Measurements from ENCODE around the gene KLHL6.
"Not testable (repeated sequence)": the region's sequence is repeated elsewhere in the genome, so short reads cannot be mapped to it uniquely, and the experiment has no call there.

KLHL6 gene

GRCh38 chr3:183455089-183455488, 100.4 kb downstream of the KLHL6 start:
- Histone ChIP-seq H3K9ac (ENCODE audit: low read depth, low read length) (no peak overlapping the region), H3K9me3 (ENCODE audit: control insufficient read depth, insufficient read depth, low read length) (no peaks in the 10 kb centered on the region), H3K4me1 (ENCODE audit: insufficient read depth, low read length) (no peaks in the 10 kb centered on the region), H3K36me3 (ENCODE audit: insufficient read depth, low read length) (no peaks in the 10 kb centered on the region; the same call in 1 of the 2 replicates)

DNA sequence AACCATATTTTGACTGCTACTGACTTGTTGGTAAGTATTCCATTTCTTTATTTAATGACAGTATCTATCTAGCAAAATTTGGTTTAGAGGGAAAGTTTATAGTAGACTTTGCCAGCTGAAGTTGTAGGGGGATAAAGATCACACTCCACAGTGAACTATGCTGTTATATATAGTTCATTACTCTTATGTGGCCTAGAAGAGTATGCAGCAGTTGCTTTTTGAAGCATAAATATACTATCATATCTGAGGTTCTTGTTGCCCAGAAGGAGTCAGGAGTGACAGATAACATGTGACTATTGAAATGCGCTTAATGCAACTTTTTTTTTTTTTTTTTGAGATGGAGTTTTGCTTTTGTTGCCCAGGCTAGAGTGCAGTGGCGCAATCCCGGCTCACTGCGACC, 101.4 kb downstream of the KLHL6 start:
- no peaks in the 10 kb centered on the region for H3K9me3 ChIP-seq (ENCODE audit: control insufficient read depth, insufficient read depth, low read length)
- no peaks in the 10 kb centered on the region; the same call in 1 of the 2 replicates for H3K36me3 ChIP-seq (ENCODE audit: insufficient read depth, low read length)
- H3K9ac ChIP-seq (ENCODE audit: low read depth, low read length) = no peak overlapping the region
- peaks cover 4% of the 10 kb centered on the region; the same call in 1 of the 2 replicates for H3K4me1 ChIP-seq (ENCODE audit: insufficient read depth, low read length)

GRCh38 chr3:183449791-183450190, 105.7 kb downstream of the KLHL6 start:
- Histone ChIP-seq H3K4me1 (ENCODE audit: insufficient read depth, low read length) (peaks cover 4% of the 10 kb centered on the region; the same call in 1 of the 2 replicates), H3K9me3 (ENCODE audit: control insufficient read depth, insufficient read depth, low read length) (no peaks in the 10 kb centered on the region), H3K9ac (ENCODE audit: low read depth, low read length) (no peak overlapping the region), H3K36me3 (ENCODE audit: insufficient read depth, low read length) (no peaks in the 10 kb centered on the region)

DNA sequence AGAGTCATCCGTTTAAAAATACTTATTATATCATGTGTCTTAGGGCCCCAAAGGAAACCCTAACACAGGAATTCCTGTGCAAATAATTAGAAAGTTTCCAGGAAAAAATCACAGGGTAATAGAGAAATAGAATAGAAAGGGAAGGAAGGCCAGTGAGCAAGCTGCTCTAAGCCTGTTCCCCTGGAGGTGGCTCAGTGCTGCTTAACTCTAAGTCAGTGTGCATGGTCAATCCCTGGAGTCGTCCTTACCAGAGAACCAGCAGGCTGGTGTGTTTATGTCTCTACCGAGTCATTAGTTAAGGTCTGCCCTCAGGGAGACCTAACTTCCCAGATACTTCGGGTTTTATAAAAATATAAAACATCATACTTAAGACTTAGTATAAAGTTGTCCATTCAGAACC, 106.1 kb downstream of the KLHL6 start:
- Histone ChIP-seq H3K9ac (ENCODE audit: low read depth, low read length) (no peak overlapping the region), H3K9me3 (ENCODE audit: control insufficient read depth, insufficient read depth, low read length) (no peaks in the 10 kb centered on the region), H3K4me1 (ENCODE audit: insufficient read depth, low read length) (peaks cover 4% of the 10 kb centered on the region; the same call in 1 of the 2 replicates), H3K36me3 (ENCODE audit: insufficient read depth, low read length) (no peaks in the 10 kb centered on the region)

- Histone ChIP-seq H3K9ac (ENCODE audit: low read depth, low read length) (peak overlapping the region; percentile 91; the same call in 1 of the 2 replicates), H3K9me3 (ENCODE audit: control insufficient read depth, insufficient read depth, low read length) (no peaks in the 10 kb centered on the region), H3K36me3 (ENCODE audit: insufficient read depth, low read length) (no peaks in the 10 kb centered on the region), H3K4me1 (ENCODE audit: insufficient read depth, low read length) (peaks cover 4% of the 10 kb centered on the region; the same call in 1 of the 2 replicates)
Observed at GRCh38 chr3:183448369-183449128, 107.0 kb downstream of the KLHL6 start.

DNA sequence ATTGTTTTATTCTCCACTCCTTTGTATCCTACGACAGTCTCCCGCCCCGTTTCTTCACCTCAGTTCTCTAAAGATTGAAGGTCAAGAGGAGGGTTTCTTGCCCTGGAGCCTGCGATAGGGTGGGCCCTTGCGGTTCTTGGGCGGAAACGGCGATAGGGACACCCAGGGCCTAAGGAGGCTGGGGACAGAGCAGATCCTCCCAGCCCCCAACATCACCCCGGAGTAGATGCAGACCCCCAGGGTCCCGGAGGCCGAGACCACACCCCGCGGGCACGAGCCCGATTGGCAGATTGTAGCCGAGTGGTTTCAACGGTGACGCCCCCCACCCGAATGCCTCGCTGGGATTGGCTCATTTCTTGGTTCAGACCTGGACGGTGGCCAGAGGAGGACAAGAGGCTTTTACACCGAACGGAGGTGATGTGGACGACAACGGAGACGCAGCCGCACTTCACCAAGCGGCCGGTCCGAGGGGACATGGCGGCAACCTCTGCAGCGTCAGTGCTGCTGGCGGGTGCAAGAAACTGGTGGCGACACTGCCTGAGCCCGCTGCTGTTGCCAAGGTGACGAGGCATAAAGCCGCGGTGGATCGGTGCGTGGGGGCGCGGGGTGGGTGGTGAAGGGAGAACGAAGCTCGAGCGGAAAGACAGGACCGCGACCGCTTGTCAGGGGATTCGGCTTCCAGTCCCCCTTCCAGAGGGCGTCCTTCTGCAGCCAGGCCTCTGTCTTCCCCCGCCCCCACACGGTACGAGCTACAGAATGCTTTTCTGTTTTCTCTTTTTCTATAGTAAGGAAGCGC, 108.1 kb downstream of the KLHL6 start:
- peaks cover 4% of the 10 kb centered on the region; the same call in 1 of the 2 replicates for H3K4me1 ChIP-seq (ENCODE audit: insufficient read depth, low read length)
- no peaks in the 10 kb centered on the region for H3K36me3 ChIP-seq (ENCODE audit: insufficient read depth, low read length)
- 0 out of 2 replicates have a peak, but pooled peaks cover 3% of the 10 kb centered on the region for H3K9me3 ChIP-seq (ENCODE audit: control insufficient read depth, insufficient read depth, low read length)
- peak overlapping the region; percentile 91 for H3K9ac ChIP-seq (ENCODE audit: low read depth, low read length)

DNA sequence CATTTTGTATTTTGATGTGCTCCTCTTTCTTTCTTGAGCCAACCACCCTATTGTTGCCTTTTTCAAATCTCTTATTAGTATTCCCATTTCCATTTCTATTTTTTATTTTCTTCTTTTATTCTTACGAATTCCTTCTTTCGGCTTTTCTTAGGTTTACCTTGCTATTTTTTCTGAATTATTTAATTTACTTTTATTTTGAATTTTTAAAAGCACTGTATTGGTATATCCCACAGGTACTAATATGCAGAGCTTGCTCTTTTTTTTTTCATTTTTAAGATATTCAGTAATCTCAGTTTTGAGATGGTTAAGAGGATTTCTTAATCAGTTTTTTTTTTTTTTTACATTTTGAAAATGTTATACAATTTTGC, 108.7 kb downstream of the KLHL6 start:
- Histone ChIP-seq H3K36me3 (ENCODE audit: insufficient read depth, low read length) (no peaks in the 10 kb centered on the region), H3K9me3 (ENCODE audit: control insufficient read depth, insufficient read depth, low read length) (0 out of 2 replicates have a peak, but pooled peaks cover 3% of the 10 kb centered on the region), H3K9ac (ENCODE audit: low read depth, low read length) (peak overlapping the region; percentile 91), H3K4me1 (ENCODE audit: insufficient read depth, low read length) (peaks cover 4% of the 10 kb centered on the region; the same call in 1 of the 2 replicates)

- H3K9me3 ChIP-seq (ENCODE audit: control insufficient read depth, insufficient read depth, low read length) = 0 out of 2 replicates have a peak, but pooled peaks cover 3% of the 10 kb centered on the region
- no peak overlapping the region for H3K9ac ChIP-seq (ENCODE audit: low read depth, low read length)
- no peaks in the 10 kb centered on the region for H3K36me3 ChIP-seq (ENCODE audit: insufficient read depth, low read length)
- H3K4me1 ChIP-seq (ENCODE audit: insufficient read depth, low read length) = peaks cover 2% of the 10 kb centered on the region; the same call in 1 of the 2 replicates
Observed at GRCh38 chr3:183444748-183445147, 110.8 kb downstream of the KLHL6 start.

- Histone ChIP-seq H3K36me3 (ENCODE audit: insufficient read depth, low read length) (no peaks in the 10 kb centered on the region), H3K9ac (ENCODE audit: low read depth, low read length) (no peak overlapping the region), H3K4me1 (ENCODE audit: insufficient read depth, low read length) (no peaks in the 10 kb centered on the region), H3K9me3 (ENCODE audit: control insufficient read depth, insufficient read depth, low read length) (0 out of 2 replicates have a peak, but pooled peaks cover 3% of the 10 kb centered on the region)
Observed at GRCh38 chr3:183443395-183444385, 111.8 kb downstream of the KLHL6 start.

DNA sequence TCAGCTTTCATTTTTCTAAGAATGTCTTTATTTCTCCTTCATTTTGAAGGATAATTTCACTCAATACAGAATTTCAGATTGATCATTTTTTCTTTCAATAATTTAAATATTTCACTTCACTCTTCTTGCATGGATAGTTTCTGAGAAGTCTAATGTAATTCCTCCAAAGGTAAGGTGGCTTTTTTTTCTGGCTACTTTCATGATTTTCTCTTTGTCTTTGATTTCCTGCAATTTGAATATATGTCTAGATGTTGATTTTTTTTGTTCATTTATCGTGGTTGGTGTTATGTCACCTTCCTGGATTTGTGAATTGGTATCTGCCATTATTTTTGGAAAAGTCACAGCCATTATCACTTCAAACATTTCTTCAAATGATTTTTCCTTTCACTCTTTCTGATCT, 112.5 kb downstream of the KLHL6 start:
- H3K36me3 ChIP-seq (ENCODE audit: insufficient read depth, low read length) = no peaks in the 10 kb centered on the region
- H3K9me3 ChIP-seq (ENCODE audit: control insufficient read depth, insufficient read depth, low read length) = 0 out of 2 replicates have a peak, but pooled peaks cover 3% of the 10 kb centered on the region
- no peaks in the 10 kb centered on the region for H3K4me1 ChIP-seq (ENCODE audit: insufficient read depth, low read length)
- no peak overlapping the region for H3K9ac ChIP-seq (ENCODE audit: low read depth, low read length)

DNA sequence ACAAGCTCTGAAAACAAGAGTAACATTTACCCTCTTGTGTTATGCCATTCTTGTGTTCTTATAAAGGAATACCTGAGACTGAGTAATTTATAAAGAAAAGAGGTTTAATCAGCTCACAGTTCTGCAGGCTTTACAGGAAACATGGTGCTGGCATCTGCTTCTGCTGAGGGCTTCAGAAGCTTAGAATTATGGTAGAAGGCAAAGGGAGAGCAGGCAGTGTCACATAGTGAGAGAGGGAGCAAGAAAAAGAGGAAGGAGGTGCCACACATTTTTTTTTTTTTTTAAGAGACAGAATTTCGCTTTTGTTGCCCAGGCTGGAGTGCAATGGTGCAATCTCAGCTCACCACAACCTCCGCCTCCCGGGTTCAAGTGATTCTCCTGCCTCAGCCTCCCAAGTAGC, 115.0 kb downstream of the KLHL6 start:
- H3K9ac ChIP-seq (ENCODE audit: low read depth, low read length); H3K36me3 ChIP-seq (ENCODE audit: insufficient read depth, low read length); H3K4me1 ChIP-seq (ENCODE audit: insufficient read depth, low read length); H3K9me3 ChIP-seq (ENCODE audit: control insufficient read depth, insufficient read depth, low read length): not testable (repeated sequence)

DNA sequence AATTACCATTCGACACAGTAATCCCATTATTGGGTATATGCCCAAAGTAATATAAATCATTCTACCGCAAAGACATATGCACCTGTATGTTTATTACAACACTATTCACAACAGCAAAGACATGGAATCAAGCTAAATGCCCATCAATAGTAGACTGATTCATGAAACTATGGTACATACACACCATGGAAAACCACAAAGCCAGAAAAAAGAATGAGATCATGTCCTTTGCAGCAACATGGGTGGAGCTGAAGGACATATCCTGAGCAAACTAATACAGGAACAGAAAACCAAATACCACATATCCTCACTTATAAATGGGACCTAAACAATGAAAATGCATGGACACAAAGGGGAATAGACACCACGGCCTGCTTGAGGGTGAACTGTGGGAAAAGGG, 116.0 kb downstream of the KLHL6 start:
- Histone ChIP-seq H3K9ac (ENCODE audit: low read depth, low read length) (no peak overlapping the region), H3K9me3 (ENCODE audit: control insufficient read depth, insufficient read depth, low read length) (0 out of 2 replicates have a peak, but pooled peaks cover 3% of the 10 kb centered on the region)

DNA sequence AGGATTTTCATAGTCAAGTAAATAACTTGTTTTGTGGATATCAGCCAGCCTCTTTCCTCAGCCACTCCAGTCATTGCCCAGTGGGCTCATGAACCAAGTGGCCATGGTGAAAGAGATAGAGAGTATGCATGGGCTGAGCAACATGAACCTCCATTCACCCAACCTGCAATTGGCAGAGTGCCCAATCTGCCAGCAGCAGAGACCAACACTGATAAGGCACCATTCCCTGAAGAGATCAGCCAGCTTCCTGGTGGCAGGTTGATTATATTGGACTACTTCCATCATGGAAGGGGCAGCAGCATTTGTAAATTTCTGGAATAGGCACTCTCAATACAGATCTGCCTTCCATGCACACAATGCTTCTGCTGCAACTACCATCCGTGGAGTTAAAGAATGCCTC, 116.8 kb downstream of the KLHL6 start:
- Histone ChIP-seq H3K4me1 (ENCODE audit: insufficient read depth, low read length) (peaks cover 16% of the 10 kb centered on the region; the same call in 1 of the 2 replicates), H3K9ac (ENCODE audit: low read depth, low read length) (no peak overlapping the region), H3K9me3 (ENCODE audit: control insufficient read depth, insufficient read depth, low read length) (0 out of 2 replicates have a peak, but pooled peaks cover 3% of the 10 kb centered on the region), H3K36me3 (ENCODE audit: insufficient read depth, low read length) (no peaks in the 10 kb centered on the region)

More for the DNA sequence above, 116.0 kb downstream of the KLHL6 start:
- no peaks in the 10 kb centered on the region for H3K36me3 ChIP-seq (ENCODE audit: insufficient read depth, low read length)
- H3K4me1 ChIP-seq (ENCODE audit: insufficient read depth, low read length) = peaks cover 13% of the 10 kb centered on the region; the same call in 1 of the 2 replicates

Data from ES-I3 (cell line).